Measurements from ENCODE around the gene NTN5.
"Not testable (repeated sequence)": the region's sequence is repeated elsewhere in the genome, so short reads cannot be mapped to it uniquely, and the experiment has no call there.

Gene NTN5

GRCh38 chr19:48711106-48711662, 38.4 kb upstream of the NTN5 start:
- DNase-seq (no peak), ATAC-seq (no peak)
- no peaks in the 10 kb centered on the region for H3K27me3 Mint-ChIP-seq
- H3K4me1 Mint-ChIP-seq, result peaks cover 26% of the 10 kb centered on the region
- no peak overlapping the region for H3K4me3 Mint-ChIP-seq
- no peak overlapping the region for H3K27ac Mint-ChIP-seq
- H3K9me3 Mint-ChIP-seq, result peaks cover 0 to 9% of the 10 kb centered on the region in 2 donors

- DNase-seq (no peak), ATAC-seq (no peak)
- Mint-ChIP-seq H3K9me3 (peaks cover 0 to 9% of the 10 kb centered on the region in 2 donors), H3K4me1 (peaks cover 11% of the 10 kb centered on the region), H3K4me3 (no peak overlapping the region), H3K27ac (no peak overlapping the region), H3K27me3 (no peaks in the 10 kb centered on the region)
Observed at GRCh38 chr19:48708471-48708870, 35.7 kb upstream of the NTN5 start.

GRCh38 chr19:48705431-48705830, 32.6 kb upstream of the NTN5 start:
- no peak for ATAC-seq
- Mint-ChIP-seq H3K4me1 (no peaks in the 10 kb centered on the region), H3K27me3 (no peaks in the 10 kb centered on the region), H3K27ac (no peak overlapping the region), H3K9me3 (no peaks in the 10 kb centered on the region), H3K4me3 (no peak overlapping the region)
- DNase-seq, result no peak

GRCh38 chr19:48703316-48703715, 30.5 kb upstream of the NTN5 start:
- Mint-ChIP-seq H3K4me1 (no peaks in the 10 kb centered on the region), H3K4me3 (no peak overlapping the region), H3K9me3 (no peaks in the 10 kb centered on the region), H3K27me3 (peaks cover 8% of the 10 kb centered on the region), H3K27ac (no peak overlapping the region)
- ATAC-seq, result no peak
- DNase-seq, result no peak

GRCh38 chr19:48702701-48703100, 29.9 kb upstream of the NTN5 start:
- ATAC-seq (no peak), DNase-seq (no peak)
- no peaks in the 10 kb centered on the region for H3K4me1 Mint-ChIP-seq
- H3K9me3 Mint-ChIP-seq, result no peaks in the 10 kb centered on the region
- H3K27me3 Mint-ChIP-seq, result peaks cover 14% of the 10 kb centered on the region
- no peak overlapping the region for H3K4me3 Mint-ChIP-seq
- no peak overlapping the region for H3K27ac Mint-ChIP-seq

GRCh38 chr19:48698046-48698445, 25.2 kb upstream of the NTN5 start:
- DNase-seq (no peak), ATAC-seq (no peak)
- Mint-ChIP-seq H3K27me3 (peaks cover 35% of the 10 kb centered on the region), H3K4me1 (peaks cover 14% of the 10 kb centered on the region), H3K9me3 (no peaks in the 10 kb centered on the region), H3K4me3 (no peak overlapping the region), H3K27ac (no peak overlapping the region)

- Mint-ChIP-seq H3K4me1 (peaks cover 14% of the 10 kb centered on the region), H3K27me3 (peaks cover 35% of the 10 kb centered on the region), H3K4me3 (peak overlapping the region; percentile 69 to 70), H3K9me3 (no peaks in the 10 kb centered on the region), H3K27ac (peak overlapping the region; percentile 72 to 75)
- ATAC-seq (peak; percentile 50), DNase-seq (no peak)
Observed at GRCh38 chr19:48696353-48697010, 23.7 kb upstream of the NTN5 start.

- DNase-seq (no peak), ATAC-seq (peak; percentile 9)
- H3K9me3 Mint-ChIP-seq, result no peaks in the 10 kb centered on the region
- H3K27ac Mint-ChIP-seq, result peak within 1 kb of the TSS; percentile 72 to 75
- H3K27me3 Mint-ChIP-seq, result peaks cover 35% of the 10 kb centered on the region
- peak within 1 kb of the TSS; percentile 69 to 70 for H3K4me3 Mint-ChIP-seq
- H3K4me1 Mint-ChIP-seq, result peaks cover 14% of the 10 kb centered on the region
Observed at GRCh38 chr19:48695743-48696352, 23.0 kb upstream of the NTN5 start, which contains the start of gene FUT2. FUT2 (plus strand) TSS chr19:48695971; CDS start chr19:48702957, 6,986 bp downstream.

GRCh38 chr19:48693629-48694028, 20.8 kb upstream of the NTN5 start:
- ATAC-seq, H3K27ac Mint-ChIP-seq, H3K4me3 Mint-ChIP-seq, H3K9me3 Mint-ChIP-seq, DNase-seq: not testable (repeated sequence)
- H3K27me3 Mint-ChIP-seq, result peaks cover 30% of the 10 kb centered on the region
- H3K4me1 Mint-ChIP-seq, result peaks cover 14% of the 10 kb centered on the region

- H3K4me3 Mint-ChIP-seq, result no peak overlapping the region
- no peaks in the 10 kb centered on the region for H3K9me3 Mint-ChIP-seq
Observed at GRCh38 chr19:48689449-48689848, 16.6 kb upstream of the NTN5 start.

GRCh38 chr19:48687776-48688175, 15.0 kb upstream of the NTN5 start:
- Mint-ChIP-seq H3K9me3 (no peaks in the 10 kb centered on the region), H3K27ac (peak overlapping the region in 1 of 2 donors; percentile 78), H3K4me3 (no peak overlapping the region), H3K27me3 (no peaks in the 10 kb centered on the region), H3K4me1 (no peaks in the 10 kb centered on the region)
- ATAC-seq, result no peak
- no peak for DNase-seq

More at GRCh38 chr19:48689449-48689848, 16.6 kb upstream of the NTN5 start:
- no peaks in the 10 kb centered on the region for H3K27me3 Mint-ChIP-seq
- no peak overlapping the region for H3K27ac Mint-ChIP-seq
- DNase-seq (no peak), ATAC-seq (no peak)
- no peaks in the 10 kb centered on the region for H3K4me1 Mint-ChIP-seq

GRCh38 chr19:48686637-48687036, 13.8 kb upstream of the NTN5 start:
- not testable (repeated sequence) for H3K27me3 Mint-ChIP-seq, H3K27ac Mint-ChIP-seq, DNase-seq, H3K4me3 Mint-ChIP-seq, H3K4me1 Mint-ChIP-seq, ATAC-seq, H3K9me3 Mint-ChIP-seq

GRCh38 chr19:48686088-48686487, 13.3 kb upstream of the NTN5 start:
- H3K27me3 Mint-ChIP-seq, result no peaks in the 10 kb centered on the region
- no peak overlapping the region for H3K4me3 Mint-ChIP-seq
- ATAC-seq, result no peak
- no peaks in the 10 kb centered on the region for H3K9me3 Mint-ChIP-seq
- no peak overlapping the region for H3K27ac Mint-ChIP-seq
- DNase-seq, result no peak
- H3K4me1 Mint-ChIP-seq, result no peaks in the 10 kb centered on the region

- Mint-ChIP-seq H3K9me3 (no peaks in the 10 kb centered on the region), H3K4me1 (no peaks in the 10 kb centered on the region), H3K27ac (peak overlapping the region in 1 of 2 donors; percentile 85), H3K27me3 (no peaks in the 10 kb centered on the region), H3K4me3 (no peak overlapping the region)
- DNase-seq (no peak), ATAC-seq (no peak)
Observed at GRCh38 chr19:48685583-48685982, 12.8 kb upstream of the NTN5 start.

- no peaks in the 10 kb centered on the region for H3K4me1 Mint-ChIP-seq
- DNase-seq (no peak), ATAC-seq (peak; percentile 50)
- H3K9me3 Mint-ChIP-seq, result no peaks in the 10 kb centered on the region
- H3K4me3 Mint-ChIP-seq, result no peak overlapping the region
- no peak overlapping the region for H3K27ac Mint-ChIP-seq
- H3K27me3 Mint-ChIP-seq, result no peaks in the 10 kb centered on the region
Observed at GRCh38 chr19:48683349-48683748, 10.5 kb upstream of the NTN5 start.

- H3K9me3 Mint-ChIP-seq, result no peaks in the 10 kb centered on the region
Observed at GRCh38 chr19:48681127-48681470, 8.3 kb upstream of the NTN5 start.

More at GRCh38 chr19:48681127-48681470, 8.3 kb upstream of the NTN5 start:
- DNase-seq (no peak), ATAC-seq (no peak)
- no peak overlapping the region for H3K4me3 Mint-ChIP-seq
- H3K4me1 Mint-ChIP-seq, result no peaks in the 10 kb centered on the region
- H3K27me3 Mint-ChIP-seq, result no peaks in the 10 kb centered on the region
- no peak overlapping the region for H3K27ac Mint-ChIP-seq

Measured in stimulated activated naive CD8-positive, alpha-beta T cell treated with anti-CD3 and anti-CD28 coated beads, Interleukin-15, amount 100 ng/mL, for 72 hours (primary cell).